ENCODE measurements around the gene B4GALT7. TPM values are rescaled to one million over a fixed set of nuclear protein-coding genes. Genes with fewer than 3 reads are reported as not detected.

B4GALT7 gene
- total RNA-seq (2022; extraction: Qiagen RNA extraction; ENCODE audit: low read depth), result 20.9 to 31.0 TPM (median 24.6 TPM) in 5 replicates

GRCh38 chr5:177599731-177600507 is at the start of gene B4GALT7:
Gene B4GALT7 (plus strand): TSS chr5:177600132. CDS start chr5:177600211, 79 bp downstream.

GRCh38 chr5:177554474-177555111 is 45.3 kb upstream of the B4GALT7 start, which contains the start of gene FAM193B:
Gene FAM193B (minus strand): TSS chr5:177554563. CDS start chr5:177554458, 105 bp downstream.

GRCh38 chr5:177592010-177592834 is 7.7 kb upstream of the B4GALT7 start, which contains the start of gene TMED9:
Gene TMED9 (plus strand): TSS chr5:177592203. CDS start chr5:177592215, 12 bp downstream.

Other genes starting within 250 kb of the B4GALT7 start
- 183 to 219 TPM (median 196 TPM) in 5 replicates for gene LMAN2, start 248.5 kb upstream of the B4GALT7 start, total RNA-seq (2022; extraction: Qiagen RNA extraction; ENCODE audit: low read depth)
- 6.0 to 6.9 TPM (median 6.2 TPM) in 5 replicates for gene RGS14, start 242.2 kb upstream of the B4GALT7 start, total RNA-seq (2022; extraction: Qiagen RNA extraction; ENCODE audit: low read depth)
- not detected in 5 replicates for gene SLC34A1, start 215.7 kb upstream of the B4GALT7 start, total RNA-seq (2022; extraction: Qiagen RNA extraction; ENCODE audit: low read depth)
- gene PFN3, start 199.5 kb upstream of the B4GALT7 start, total RNA-seq (2022; extraction: Qiagen RNA extraction; ENCODE audit: low read depth), result not detected in 5 replicates
- 11.8 to 26.6 TPM (median 21.3 TPM) in 5 replicates for gene F12, start 190.6 kb upstream of the B4GALT7 start, total RNA-seq (2022; extraction: Qiagen RNA extraction; ENCODE audit: low read depth)
- 18.0 to 27.8 TPM (median 26.3 TPM) in 5 replicates for gene GRK6, start 173.5 kb upstream of the B4GALT7 start, total RNA-seq (2022; extraction: Qiagen RNA extraction; ENCODE audit: low read depth)
- gene PRR7, start 153.3 kb upstream of the B4GALT7 start, total RNA-seq (2022; extraction: Qiagen RNA extraction; ENCODE audit: low read depth), result 17.5 to 43.9 TPM (median 41.0 TPM) in 5 replicates
- 49.8 to 80.7 TPM (median 69.2 TPM) in 5 replicates for gene DBN1, start 126.5 kb upstream of the B4GALT7 start, total RNA-seq (2022; extraction: Qiagen RNA extraction; ENCODE audit: low read depth)
- gene PDLIM7, start 102.5 kb upstream of the B4GALT7 start, total RNA-seq (2022; extraction: Qiagen RNA extraction; ENCODE audit: low read depth), result 72.7 to 114 TPM (median 102 TPM) in 5 replicates
- 3.0 to 5.6 TPM (median 4.3 TPM) in 5 replicates for gene DOK3, start 90.3 kb upstream of the B4GALT7 start, total RNA-seq (2022; extraction: Qiagen RNA extraction; ENCODE audit: low read depth)
- gene DDX41, start 83.2 kb upstream of the B4GALT7 start, total RNA-seq (2022; extraction: Qiagen RNA extraction; ENCODE audit: low read depth), result 90.8 to 130 TPM (median 111 TPM) in 5 replicates
- 18.7 to 31.7 TPM (median 26.3 TPM) in 5 replicates for gene FAM193B, start 45.6 kb upstream of the B4GALT7 start, total RNA-seq (2022; extraction: Qiagen RNA extraction; ENCODE audit: low read depth)
- gene TMED9, start 7.9 kb upstream of the B4GALT7 start, total RNA-seq (2022; extraction: Qiagen RNA extraction; ENCODE audit: low read depth), result 276 to 283 TPM (median 278 TPM) in 5 replicates
- not detected in 5 replicates for gene FAM153A, start 182.8 kb downstream of the B4GALT7 start, total RNA-seq (2022; extraction: Qiagen RNA extraction; ENCODE audit: low read depth)